Vagina (tissue), 2 donors: ENCODE results near the gene CYB561. TPM values are rescaled to one million over a fixed set of nuclear protein-coding genes. Genes with fewer than 3 reads are reported as not detected.
"Not testable (repeated sequence)": the region's sequence is repeated elsewhere in the genome, so short reads cannot be mapped to it uniquely, and the experiment has no call there.

Source experiments
- DNase-seq, 2 donors: peaks; one replicate each; pipeline ENCODE4 v3.0.0-alpha.2; 2017; ENCODE audit errors: extremely low spot score in 2 of 2
- H3K27ac ChIP-seq: fragments of 200-600 bp; sonication (generic); one replicate; pipeline ENCODE4 v1.5.1; 2019
- H3K27me3 ChIP-seq: fragments of 200-600 bp; sonication (generic); one replicate; pipeline ENCODE4 v1.5.1; 2019
- H3K36me3 ChIP-seq, 2 donors: fragments of 200-600 bp; sonication (generic); one replicate each; pipeline ENCODE4 v1.5.1; 2017 to 2019
- H3K4me1 ChIP-seq: fragments of 200-600 bp; sonication (generic); one replicate; pipeline ENCODE4 v1.5.1; 2019
- H3K4me3 ChIP-seq, 2 donors: fragments of 200-600 bp; sonication (generic); 1 replicate in 1 of 2; 2 replicates in 1 of 2; pipeline ENCODE4 v1.5.1; 2016 to 2019
- H3K9me3 ChIP-seq: fragments of 200-600 bp; sonication (generic); one replicate; pipeline ENCODE4 v1.5.1; 2019
- CTCF ChIP-seq, 3 experiments: fragments of 450-650 bp in 2 of 3; fragments of 200-600 bp in 1 of 3; sonication (generic) in 1 of 3; IDR thresholded peaks; one replicate each; pipeline ENCODE4 v1.5.1; 2017 to 2019; ENCODE audit warnings: antibody characterized with exemption in 3 of 3, mild to moderate bottlenecking in 2 of 3, moderate library complexity in 2 of 3
- POLR2A ChIP-seq, 2 donors: fragments of 450-650 bp; IDR thresholded peaks; one replicate each; pipeline ENCODE4 v1.6.1; 2017; ENCODE audit warnings: antibody characterized with exemption in 2 of 2, mild to moderate bottlenecking in 2 of 2, moderate library complexity in 2 of 2
- POLR2AphosphoS5 ChIP-seq, 2 donors: sonication (generic); formaldehyde crosslinking; IDR thresholded peaks; one replicate each; pipeline ENCODE4 v1.9.0; 2017; ENCODE audit warnings: antibody characterized with exemption in 2 of 2, mild to moderate bottlenecking in 2 of 2, low read depth in 1 of 2; ENCODE audit not compliant: insufficient read depth in 1 of 2
- intact Hi-C: fragments of 100-400 bp; cut with DNase I; formaldehyde crosslinking; loops from one replicate; pipeline ENCODE4 v1.15.1; 2023
- total RNA-seq: library from RNA; depleted of rRNA; stranded (reverse); fragments of >200 nt; gene quantifications from one replicate; pipeline ENCODE4 v1.2.3, GENCODE V29; 2016

CYB561 gene
- total RNA-seq, 1 donor from 2014 or later, result 46.2 TPM

GRCh38 chr17:63476459-63476853 lies 30.4 kb upstream of the CYB561 start:
- no peaks in the 10 kb centered on the region for H3K9me3 ChIP-seq
- H3K4me1 ChIP-seq, result peaks cover 32% of the 10 kb centered on the region
- no peak for DNase-seq
- peak overlapping the region; percentile 43 to 60 for H3K4me3 ChIP-seq
- H3K27ac ChIP-seq, result peak overlapping the region; percentile 10
- TF ChIP-seq POLR2A (IDR thresholded peaks at IDR 0.05) (no peak), POLR2AphosphoS5 (IDR thresholded peaks at IDR 0.05; ENCODE audit: insufficient read depth in 1 of 2, low read depth in 1 of 2) (no peak), CTCF (IDR thresholded peaks at IDR 0.05) (no peak)
- H3K27me3 ChIP-seq, result no peaks in the 10 kb centered on the region
- H3K36me3 ChIP-seq, result no peaks in the 10 kb centered on the region
- intact Hi-C loops, result loop anchor here (5.0 kb wide), 1 partner anchor 44 kb away; no protein-coding TSS in a partner anchor

GRCh38 chr17:63475491-63476412 lies 29.6 kb upstream of the CYB561 start:
- Histone ChIP-seq H3K9me3 (no peaks in the 10 kb centered on the region), H3K27me3 (no peaks in the 10 kb centered on the region), H3K4me1 (peaks cover 32% of the 10 kb centered on the region), H3K4me3 (peak overlapping the region; percentile 43 to 60), H3K27ac (no peak overlapping the region), H3K36me3 (no peaks in the 10 kb centered on the region)
- TF ChIP-seq POLR2AphosphoS5 (IDR thresholded peaks at IDR 0.05; ENCODE audit: insufficient read depth in 1 of 2, low read depth in 1 of 2), result no peak
- TF ChIP-seq POLR2A (IDR thresholded peaks at IDR 0.05), result no peak
- TF ChIP-seq CTCF (IDR thresholded peaks at IDR 0.05), result no peak
- no peak for DNase-seq
- intact Hi-C loops, result loop anchor here (5.0 kb wide), 1 partner anchor 43 kb away; no protein-coding TSS in a partner anchor

GRCh38 chr17:63474586-63475460 lies 28.7 kb upstream of the CYB561 start:
- H3K4me3 ChIP-seq, result no peak overlapping the region
- H3K9me3 ChIP-seq, result no peaks in the 10 kb centered on the region
- no peaks in the 10 kb centered on the region for H3K36me3 ChIP-seq
- no peaks in the 10 kb centered on the region for H3K27me3 ChIP-seq
- no peak overlapping the region for H3K27ac ChIP-seq
- DNase-seq, result no peak
- no peak for TF ChIP-seq POLR2AphosphoS5 (IDR thresholded peaks at IDR 0.05; ENCODE audit: insufficient read depth in 1 of 2, low read depth in 1 of 2)
- no peak for TF ChIP-seq POLR2A (IDR thresholded peaks at IDR 0.05)
- TF ChIP-seq CTCF (IDR thresholded peaks at IDR 0.05), result no peak
- H3K4me1 ChIP-seq, result peaks cover 32% of the 10 kb centered on the region
- intact Hi-C loops, result loop anchor here (5.0 kb wide), 1 partner anchor 43 kb away; no protein-coding TSS in a partner anchor

- intact Hi-C loops, result no loop called here
- Histone ChIP-seq H3K27ac (no peak overlapping the region), H3K36me3 (no peaks in the 10 kb centered on the region), H3K4me1 (peaks cover 28% of the 10 kb centered on the region), H3K9me3 (no peaks in the 10 kb centered on the region), H3K27me3 (no peaks in the 10 kb centered on the region), H3K4me3 (no peak overlapping the region)
- DNase-seq, result no peak
- peak in 1 of 2 donors; percentile 73 for TF ChIP-seq POLR2AphosphoS5 (IDR thresholded peaks at IDR 0.05; ENCODE audit: insufficient read depth in 1 of 2, low read depth in 1 of 2)
- no peak for TF ChIP-seq CTCF (IDR thresholded peaks at IDR 0.05)
Observed at GRCh38 chr17:63474174-63474573, 28.1 kb upstream of the CYB561 start.

GRCh38 chr17:63468099-63468498 lies 22.0 kb upstream of the CYB561 start:
- H3K4me1 ChIP-seq, H3K4me3 ChIP-seq, intact Hi-C loops, DNase-seq, H3K36me3 ChIP-seq, H3K27ac ChIP-seq, H3K9me3 ChIP-seq, H3K27me3 ChIP-seq: not testable (repeated sequence)
